OCI-LY3 (cell line): Measurements from ENCODE around the gene TMIGD1.

Experiments used
- H2AFZ ChIP-seq: fragments of 200-600, 300-600 bp; shearing (Covaris generic); 2 replicates; pipeline ENCODE4 v1.6.0; 2014; ENCODE audit warnings: antibody characterized with exemption, low read depth, low read length
- H3K27ac ChIP-seq: fragments of 200-600, 300-600 bp; sonication (generic); 2 replicates; pipeline ENCODE4 v1.5.1; 2014; ENCODE audit warnings: mild to moderate bottlenecking, low read length, moderate library complexity, mixed read lengths
- H3K27me3 ChIP-seq: fragments of 200-600, 300-600 bp; sonication (generic); 2 replicates; pipeline ENCODE4 v1.6.1; 2014; ENCODE audit warnings: low read depth, low read length, mixed read lengths
- H3K36me3 ChIP-seq: fragments of 200-600, 300-600 bp; sonication (generic); replicated peaks from 2 replicates; pipeline ENCODE3; 2014; ENCODE audit warnings: low read depth, low read length, mixed read lengths
- H3K4me1 ChIP-seq: fragments of 300-600, 200-600 bp; sonication (generic); 2 replicates; pipeline ENCODE4 v1.6.1; 2014; ENCODE audit warnings: low read length, mixed read lengths
- H3K4me2 ChIP-seq: fragments of 200-600, 300-600 bp; sonication (generic); 2 replicates; pipeline ENCODE4 v1.6.1; 2014; ENCODE audit warnings: low read length, mixed read lengths
- H3K4me3 ChIP-seq: fragments of 300-600, 200-600 bp; sonication (generic); 2 replicates; pipeline ENCODE4 v1.5.1; 2014; ENCODE audit warnings: antibody characterized with exemption, mild to moderate bottlenecking, low read length, moderate library complexity
- H3K79me2 ChIP-seq: fragments of 300-600, 200-600 bp; shearing (Covaris generic); 2 replicates; pipeline ENCODE4 v1.6.1; 2014; ENCODE audit warnings: mild to moderate bottlenecking, low read length, mixed read lengths
- H3K9ac ChIP-seq: fragments of 300-600, 200-600 bp; shearing (Covaris generic); 2 replicates; pipeline ENCODE4 v1.6.0; 2014; ENCODE audit warnings: mild to moderate bottlenecking, low read length, moderate library complexity
- H3K9me3 ChIP-seq: fragments of 200-600, 300-600 bp; shearing (Covaris generic); 2 replicates; pipeline ENCODE4 v1.6.1; 2014; ENCODE audit warnings: low read length, mixed read lengths; ENCODE audit not compliant: insufficient read depth
- H4K20me1 ChIP-seq: fragments of 200-600, 300-600 bp; sonication (generic); 2 replicates; pipeline ENCODE4 v1.6.1; 2016; ENCODE audit warnings: low read length, mixed read lengths; ENCODE audit not compliant: insufficient read depth
- CTCF ChIP-seq: fragments of 200-600, 300-600 bp; sonication (generic); IDR thresholded peaks from 2 replicates; pipeline ENCODE4 v1.5.1; 2014; ENCODE audit warnings: antibody characterized with exemption, low read length, low read depth
- EZH2phosphoT487 ChIP-seq: fragments of 200-600 bp; shearing (Covaris generic); IDR thresholded peaks from 2 replicates; pipeline ENCODE4 v1.6.1; 2018; ENCODE audit warnings: antibody characterized with exemption, mixed run types, low read depth

Gene TMIGD1

DNA sequence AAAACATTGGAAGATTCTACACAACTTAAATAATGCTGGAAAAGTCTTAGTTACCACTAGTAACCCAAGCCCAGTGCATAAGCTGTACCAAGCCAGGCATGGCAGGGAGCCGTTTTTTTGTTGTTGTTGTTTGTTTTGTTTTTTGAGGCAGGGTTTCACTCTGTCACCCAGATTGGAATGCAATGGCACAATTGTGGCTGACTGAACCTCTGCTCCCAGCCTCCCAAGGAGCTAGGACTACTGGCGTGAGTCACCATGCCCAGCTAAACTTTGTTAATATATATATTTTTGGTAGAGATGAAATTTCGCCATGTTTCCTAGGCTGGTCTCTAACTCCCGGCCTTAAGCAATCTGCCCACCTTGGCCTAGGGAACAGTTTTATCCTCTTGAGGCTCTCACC, 564 bp upstream of the TMIGD1 start:
- Histone ChIP-seq H3K79me2 (no peaks in the 10 kb centered on the region), H2AFZ (no peak overlapping the region), H3K36me3 (no peaks in the 10 kb centered on the region), H3K4me1 (peaks cover 13% of the 10 kb centered on the region), H3K4me2 (no peak overlapping the region), H3K4me3 (no peak overlapping the region), H3K27ac (no peak overlapping the region), H4K20me1 (no peaks in the 10 kb centered on the region), H3K9ac (no peak overlapping the region), H3K27me3 (peaks cover 6% of the 10 kb centered on the region), H3K9me3 (no peaks in the 10 kb centered on the region)
- TF ChIP-seq CTCF (no peak), EZH2phosphoT487 (no peak)

GRCh38 chr17:30332057-30332542, 1.8 kb downstream of the TMIGD1 start:
- Histone ChIP-seq H4K20me1 (no peaks in the 10 kb centered on the region), H3K27me3 (no peaks in the 10 kb centered on the region), H3K9me3 (no peaks in the 10 kb centered on the region), H3K27ac (no peak overlapping the region), H2AFZ (peak overlapping the region; percentile 41; the same call in 1 of the 2 replicates), H3K4me3 (peak overlapping the region; percentile 34), H3K4me2 (peak overlapping the region; percentile 33), H3K79me2 (no peaks in the 10 kb centered on the region), H3K4me1 (peaks cover 13% of the 10 kb centered on the region), H3K36me3 (no peaks in the 10 kb centered on the region), H3K9ac (no peak overlapping the region)
- no peak for TF ChIP-seq EZH2phosphoT487
- no peak for TF ChIP-seq CTCF

GRCh38 chr17:30326809-30327208, 7.0 kb downstream of the TMIGD1 start:
- Histone ChIP-seq H3K27me3 (peaks cover 23% of the 10 kb centered on the region), H3K4me3 (no peak overlapping the region)
- no peak for TF ChIP-seq CTCF
- TF ChIP-seq EZH2phosphoT487 = no peak

GRCh38 chr17:30324723-30325122, 9.1 kb downstream of the TMIGD1 start:
- Histone ChIP-seq H3K27me3 (peaks cover 23% of the 10 kb centered on the region), H3K79me2 (no peaks in the 10 kb centered on the region), H3K4me2 (no peak overlapping the region), H2AFZ (no peak overlapping the region), H3K9me3 (peaks cover 4% of the 10 kb centered on the region; the same call in 1 of the 2 replicates), H3K36me3 (no peaks in the 10 kb centered on the region), H4K20me1 (no peaks in the 10 kb centered on the region), H3K9ac (no peak overlapping the region), H3K27ac (no peak overlapping the region), H3K4me1 (peaks cover 21% of the 10 kb centered on the region), H3K4me3 (no peak overlapping the region)
- no peak for TF ChIP-seq CTCF
- TF ChIP-seq EZH2phosphoT487 = no peak

More at GRCh38 chr17:30326809-30327208, 7.0 kb downstream of the TMIGD1 start:
- Histone ChIP-seq H3K36me3 (no peaks in the 10 kb centered on the region), H4K20me1 (no peaks in the 10 kb centered on the region), H3K27ac (no peak overlapping the region), H3K9ac (no peak overlapping the region), H3K4me2 (no peak overlapping the region), H3K9me3 (peaks cover 4% of the 10 kb centered on the region; the same call in 1 of the 2 replicates), H3K4me1 (peaks cover 22% of the 10 kb centered on the region), H2AFZ (no peak overlapping the region), H3K79me2 (no peaks in the 10 kb centered on the region)
